BJ (cell line): ENCODE data around the gene MRPS35. TPM values are rescaled to one million over a fixed set of nuclear protein-coding genes. Genes with fewer than 3 reads are reported as not detected.

Experiments used
- CTCF ChIA-PET: fragments of 350-600 bp; formaldehyde crosslinking; extraction: SDS; loops from one replicate; lab custom pipeline; 2021; ENCODE audit warnings: antibody characterized with exemption, inconsistent platforms; lab: Yijun Ruan, JAX
- POLR2A ChIA-PET: fragments of 300-600 bp; sonication (Branson Sonifier 250); formaldehyde crosslinking; extraction: SDS; loops from one replicate; lab custom pipeline; 2021; ENCODE audit warnings: antibody characterized with exemption; lab: Charles Lee
- DNase-seq: peaks from one replicate; pipeline ENCODE4 v3.0.0-alpha.2; 2011; ENCODE audit warnings: low read depth
- H3K27me3 ChIP-seq: 2 replicates; pipeline ENCODE4 v1.6.0; 2011; ENCODE audit warnings: low read length; ENCODE audit not compliant: control insufficient read depth, insufficient read depth
- H3K36me3 ChIP-seq: 2 replicates; pipeline ENCODE4 v1.5.1; 2011; ENCODE audit warnings: low read length; ENCODE audit not compliant: control insufficient read depth, insufficient read depth
- H3K4me3 ChIP-seq: 2 replicates; pipeline ENCODE4 v1.5.1; 2011; ENCODE audit warnings: low read depth, mild to moderate bottlenecking, control low read depth, low read length
- polyA plus RNA-seq: library from polyadenylated mRNA; depleted of rRNA; stranded (reverse); fragments of >200 nt; gene quantifications from 2 replicates; pipeline ENCODE4 v1.2.3, GENCODE V29; 2011
- TF ChIP-seq, protein P1 (sequence below): IDR thresholded peaks from 2 replicates; pipeline ENCODE4 v1.5.1; 2011; ENCODE audit warnings: low read depth, mild to moderate bottlenecking, control low read depth, inconsistent platforms, low read length, moderate library complexity; ENCODE audit not compliant: insufficient read depth

MRPS35 gene
- polyA plus RNA-seq, 1 experiment = 45.8 TPM

DNA sequence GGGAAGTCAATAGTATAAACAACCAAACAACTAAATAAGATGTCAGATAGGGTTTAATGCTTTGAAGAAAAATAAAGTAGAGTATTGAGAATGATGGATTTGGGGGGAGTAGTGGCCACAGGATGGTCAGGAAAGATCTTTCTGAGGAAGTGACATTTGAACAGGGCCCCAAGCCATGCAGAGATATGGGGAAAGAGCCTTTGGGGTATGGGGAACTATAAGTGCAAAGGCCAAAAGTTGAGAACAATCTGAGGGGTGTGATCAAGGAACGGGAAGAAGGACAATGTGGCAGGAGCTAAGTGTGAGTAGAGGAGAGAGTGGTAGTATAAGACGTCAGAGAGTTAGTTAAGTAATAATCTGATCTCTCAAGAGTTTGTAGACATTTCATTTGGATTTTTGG is 1.3 kb downstream of the MRPS35 start:
- TF ChIP-seq, protein P1, sequence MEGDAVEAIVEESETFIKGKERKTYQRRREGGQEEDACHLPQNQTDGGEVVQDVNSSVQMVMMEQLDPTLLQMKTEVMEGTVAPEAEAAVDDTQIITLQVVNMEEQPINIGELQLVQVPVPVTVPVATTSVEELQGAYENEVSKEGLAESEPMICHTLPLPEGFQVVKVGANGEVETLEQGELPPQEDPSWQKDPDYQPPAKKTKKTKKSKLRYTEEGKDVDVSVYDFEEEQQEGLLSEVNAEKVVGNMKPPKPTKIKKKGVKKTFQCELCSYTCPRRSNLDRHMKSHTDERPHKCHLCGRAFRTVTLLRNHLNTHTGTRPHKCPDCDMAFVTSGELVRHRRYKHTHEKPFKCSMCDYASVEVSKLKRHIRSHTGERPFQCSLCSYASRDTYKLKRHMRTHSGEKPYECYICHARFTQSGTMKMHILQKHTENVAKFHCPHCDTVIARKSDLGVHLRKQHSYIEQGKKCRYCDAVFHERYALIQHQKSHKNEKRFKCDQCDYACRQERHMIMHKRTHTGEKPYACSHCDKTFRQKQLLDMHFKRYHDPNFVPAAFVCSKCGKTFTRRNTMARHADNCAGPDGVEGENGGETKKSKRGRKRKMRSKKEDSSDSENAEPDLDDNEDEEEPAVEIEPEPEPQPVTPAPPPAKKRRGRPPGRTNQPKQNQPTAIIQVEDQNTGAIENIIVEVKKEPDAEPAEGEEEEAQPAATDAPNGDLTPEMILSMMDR = no peak
- ChIA-PET CTCF (no interaction called here), POLR2A (no interaction called here)
- Histone ChIP-seq H3K27me3 (no peaks in the 10 kb centered on the region), H3K36me3 (peaks cover 1% of the 10 kb centered on the region), H3K4me3 (peak overlapping the region; percentile 63)
- no peak for DNase-seq

DNA sequence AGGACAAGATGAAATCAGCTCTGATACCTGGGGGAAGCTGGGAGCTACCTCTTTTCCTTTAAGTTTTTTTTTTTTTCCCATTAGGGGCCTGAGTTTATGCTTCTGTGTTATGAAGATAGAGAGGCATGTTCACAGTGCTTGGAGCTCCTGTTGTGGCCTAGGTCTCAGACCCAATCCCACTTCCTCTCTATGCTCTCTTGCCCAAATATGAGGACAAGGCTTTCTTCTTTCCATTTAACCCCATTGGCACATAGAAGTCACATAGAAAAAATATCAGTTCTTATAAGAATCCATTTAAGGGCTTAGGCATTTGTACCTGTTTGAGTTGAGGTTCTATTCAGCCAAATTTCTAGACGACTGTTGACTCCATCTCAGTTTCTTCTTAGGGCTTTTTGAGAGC is 12.6 kb downstream of the MRPS35 start:
- TF ChIP-seq, protein P1 = no peak
- H3K4me3 ChIP-seq = no peak overlapping the region
- DNase-seq = no peak
- H3K27me3 ChIP-seq = no peaks in the 10 kb centered on the region
- POLR2A ChIA-PET = no interaction called here
- H3K36me3 ChIP-seq = peaks cover 1% of the 10 kb centered on the region; the same call in 1 of the 2 replicates
- CTCF ChIA-PET = interaction anchor here (0.6 to 1.8 kb wide), 2 partner anchors 10 to 225 kb away, joined by 3 to 8 read pairs; no protein-coding TSS in a partner anchor

DNA sequence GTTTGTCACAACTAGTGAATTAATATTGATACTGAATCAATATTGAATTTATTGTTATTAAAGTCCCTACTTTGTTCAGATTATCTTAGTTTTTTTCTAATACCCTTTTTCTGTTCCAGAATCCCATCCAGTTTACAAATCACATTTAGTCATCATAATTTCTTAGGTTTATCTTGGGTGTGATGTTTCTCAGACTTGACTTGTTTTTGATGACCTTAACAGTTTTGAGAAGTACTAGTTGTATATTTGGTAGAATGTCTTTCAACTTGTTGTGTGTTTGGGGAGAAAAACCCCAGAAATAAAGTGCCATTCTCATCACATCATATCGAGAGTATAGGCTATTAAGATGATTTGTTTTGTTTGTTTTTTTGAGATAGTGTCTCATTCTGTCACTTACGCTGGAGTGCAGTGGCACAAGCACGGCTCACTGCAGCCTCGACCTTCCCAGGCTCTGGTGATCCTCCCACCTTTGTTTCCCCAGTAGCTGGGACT is 19.5 kb downstream of the MRPS35 start:
- Histone ChIP-seq H3K27me3 (no peaks in the 10 kb centered on the region), H3K4me3 (no peak overlapping the region), H3K36me3 (no peaks in the 10 kb centered on the region; the same call in 1 of the 2 replicates)
- no peak for DNase-seq
- POLR2A ChIA-PET = no interaction called here
- TF ChIP-seq, protein P1 = no peak
- CTCF ChIA-PET = no interaction called here

DNA sequence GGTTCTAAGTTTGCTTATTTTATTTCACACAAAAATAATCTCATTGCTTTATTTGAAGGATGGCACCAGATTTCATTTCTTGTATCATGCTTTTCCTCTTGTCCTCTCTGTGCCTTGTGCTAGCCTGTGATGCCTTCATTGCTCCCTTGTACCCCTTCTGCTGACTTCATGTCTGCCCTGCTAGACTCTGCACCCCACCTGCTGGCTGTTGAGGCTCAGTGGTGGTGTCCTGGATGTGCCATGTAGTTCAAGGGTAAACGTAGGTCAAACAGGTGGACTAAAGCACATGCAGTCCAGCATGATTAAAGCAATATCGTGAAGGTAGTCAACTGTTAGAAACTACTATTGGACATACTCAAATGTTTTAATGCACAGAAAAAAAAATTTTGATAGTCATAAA is 21.6 kb downstream of the MRPS35 start:
- TF ChIP-seq, protein P1 = peak; percentile 43
- no peak overlapping the region for H3K4me3 ChIP-seq
- ChIA-PET POLR2A (no interaction called here), CTCF (interaction anchor here (0.5 to 3.8 kb wide), 17 partner anchors 8 to 1266 kb away, joined by 3 to 21 read pairs (median 4); no protein-coding TSS in a partner anchor)
- no peaks in the 10 kb centered on the region; the same call in 1 of the 2 replicates for H3K36me3 ChIP-seq
- no peaks in the 10 kb centered on the region for H3K27me3 ChIP-seq
- DNase-seq = no peak

DNA sequence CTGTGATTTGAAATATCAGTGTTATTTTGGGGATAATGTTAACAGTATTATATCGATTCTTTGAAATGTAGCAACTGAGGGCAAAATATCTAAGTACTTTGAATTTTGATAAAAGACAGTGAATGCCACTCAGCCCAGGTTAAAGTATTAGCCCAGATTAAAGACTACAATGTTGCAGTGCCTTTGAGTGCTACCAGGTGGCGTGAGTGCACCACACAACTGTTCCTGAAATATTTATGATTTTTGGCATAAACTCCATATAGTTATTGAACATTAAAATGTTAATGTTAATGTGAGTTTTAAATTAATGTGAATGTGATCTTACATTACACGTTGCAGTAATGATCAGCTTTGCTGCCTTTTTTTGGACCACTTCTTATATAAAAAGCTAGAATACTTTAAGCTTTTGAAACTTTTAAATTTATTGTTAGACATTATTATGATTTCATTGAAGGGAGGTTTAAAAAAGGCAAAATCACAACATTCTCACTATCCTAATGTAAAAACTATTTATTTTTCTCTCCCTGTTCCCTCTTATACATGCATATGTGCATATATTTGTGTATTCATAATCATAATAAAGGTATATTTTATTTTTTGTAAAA is 22.5 kb downstream of the MRPS35 start:
- POLR2A ChIA-PET = no interaction called here
- CTCF ChIA-PET = interaction anchor here (0.6 to 3.8 kb wide), 27 partner anchors 10 to 1265 kb away, joined by 3 to 21 read pairs (median 3); partner anchors contain the start of genes KLHL42 and MANSC4
- DNase-seq = no peak
- Histone ChIP-seq H3K27me3 (no peaks in the 10 kb centered on the region), H3K36me3 (no peaks in the 10 kb centered on the region; the same call in 1 of the 2 replicates), H3K4me3 (no peak overlapping the region)
- TF ChIP-seq, protein P1 = peak; percentile 85
